H1 (cell line): ENCODE data around the gene TIGD6. TPM values are rescaled to one million over a fixed set of nuclear protein-coding genes. Genes with fewer than 3 reads are reported as not detected.

Experiments used
- EGR1 ChIP-seq: IDR thresholded peaks from 2 replicates; pipeline ENCODE4 v1.6.1; 2011; ENCODE audit warnings: low read depth, low read length, borderline replicate concordance
- POU5F1 ChIP-seq: IDR thresholded peaks from 2 replicates; pipeline ENCODE4 v1.6.1; 2011; ENCODE audit warnings: low read depth, mild to moderate bottlenecking, low read length, moderate library complexity
- RBBP5 ChIP-seq: IDR thresholded peaks from 2 replicates; pipeline ENCODE4 v1.7.1; 2012; ENCODE audit warnings: low read depth, mild to moderate bottlenecking, inconsistent platforms, low read length, moderate library complexity, borderline replicate concordance
- RXRA ChIP-seq: IDR thresholded peaks from 2 replicates; pipeline ENCODE4 v1.6.1; 2011; ENCODE audit warnings: low read depth, mild to moderate bottlenecking, low read length, moderate library complexity; ENCODE audit not compliant: insufficient read depth
- SAP30 ChIP-seq: fragments of 300-600 bp; sonication (generic); IDR thresholded peaks from 2 replicates; pipeline ENCODE4 v1.7.1; 2012; ENCODE audit warnings: low read length, moderate library complexity, mild to moderate bottlenecking, inconsistent platforms; ENCODE audit not compliant: insufficient read depth, insufficient replicate concordance
- TAF1 ChIP-seq: IDR thresholded peaks from 2 replicates; pipeline ENCODE4 v1.6.1; 2011; ENCODE audit warnings: mild to moderate bottlenecking, low read depth, low read length
- ZNF274 ChIP-seq: IDR thresholded peaks from 2 replicates; pipeline ENCODE4 v1.7.0; 2012; ENCODE audit warnings: low read length, borderline replicate concordance; ENCODE audit errors: extremely low read depth
- polyA plus RNA-seq, 7 experiments: library from polyadenylated mRNA; depleted of rRNA in 3 of 7; stranded (reverse) in 5 of 7; unstranded in 2 of 7; fragments of >200 nt in 5 of 7; fragments of 200-250 nt in 2 of 7; gene quantifications; 1 replicate in 5 of 7; 2 replicates in 1 of 7; 4 replicates in 1 of 7; pipeline versions ENCODE4 v1.2.1 to v1.2.3, GENCODE V29; 2011 to 2013; ENCODE audit warnings: missing spikeins in 2 of 7, mixed read lengths in 2 of 7
- total RNA-seq: library from RNA; stranded (reverse); fragmentation: NEBNext Ultra II Directional; extraction: Animal tissue kit (Norgen Biotek cat#: 25700); gene quantifications from 2 replicates; pipeline ENCODE4 v1.2.1, GENCODE V29; 2021

Gene TIGD6
- total and polyA plus RNA-seq, 2 of the 8 experiments (the other 6 are each of a cell fraction or from before 2014, with no cell fraction given), result 1.3 to 2.4 TPM

DNA sequence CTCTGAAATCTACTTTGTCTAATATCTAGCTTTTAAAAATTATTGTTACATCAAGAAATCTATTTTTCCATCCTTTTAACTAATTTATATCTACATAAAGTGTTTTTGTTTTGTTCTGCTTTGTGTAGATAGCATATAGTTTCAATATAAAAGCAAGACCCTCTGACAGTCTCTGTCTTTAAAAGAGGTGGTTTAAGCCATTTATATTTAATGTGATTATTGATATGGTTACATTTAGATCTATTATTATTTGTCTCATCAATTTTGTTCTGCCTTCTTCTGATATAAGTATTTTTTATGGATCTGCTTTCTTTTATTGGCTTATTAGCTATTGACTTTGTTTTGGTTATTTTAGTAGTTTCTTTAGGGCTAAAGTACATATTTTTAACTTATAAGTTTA is 16.1 kb upstream of the TIGD6 start (continued):
- no peak for TF ChIP-seq RXRA
- no peak for TF ChIP-seq TAF1
- TF ChIP-seq SAP30, result no peak
- TF ChIP-seq POU5F1, result no peak
- TF ChIP-seq RBBP5, result no peak
- TF ChIP-seq ZNF274, result no peak
- TF ChIP-seq EGR1, result no peak
